ENCODE results near the gene CAV1. TPM values are rescaled to one million over a fixed set of nuclear protein-coding genes. Genes with fewer than 3 reads are reported as not detected.

The CAV1 gene
- total and polyA plus RNA-seq, 2 experiments from 2014 or later, result 16.0 to 21.1 TPM

DNA sequence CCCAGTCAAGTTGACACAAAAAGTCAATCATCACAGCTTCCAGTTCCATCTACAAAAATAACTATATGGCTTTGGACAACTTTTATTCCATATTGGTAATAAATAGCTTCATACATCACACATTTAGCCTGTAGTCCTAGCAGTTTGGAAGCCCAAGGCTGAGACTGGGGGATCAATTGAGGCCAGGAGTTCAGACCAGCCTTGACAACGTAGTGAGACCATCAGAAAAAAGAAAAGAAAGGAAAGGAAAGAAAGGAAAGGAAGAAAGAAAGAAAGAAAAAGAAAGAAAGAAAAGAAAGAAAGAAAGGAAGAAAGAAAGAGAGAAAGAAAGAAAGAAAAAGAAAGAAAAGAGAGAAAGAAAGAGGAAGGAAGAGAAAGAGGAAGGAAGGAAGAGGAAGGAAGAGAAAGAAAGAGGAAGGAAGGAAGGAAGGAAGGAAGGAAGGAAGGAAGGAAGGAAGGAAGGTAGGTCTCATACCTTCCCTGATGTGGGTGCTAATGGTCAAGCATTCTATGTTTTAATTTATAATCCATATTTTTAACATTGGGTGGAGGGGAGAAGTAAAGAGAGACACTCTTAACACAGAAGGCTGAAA lies 37.8 kb downstream of the CAV1 start:
- 0 out of 2 replicates have a peak, but pooled peaks cover 4% of the 10 kb centered on the region for H3K9me2 ChIP-seq (ENCODE audit: insufficient read depth)
- Mint-ChIP-seq H3K4me3 (no peak overlapping the region), H3K36me3 (ENCODE audit: low read depth) (no peaks in the 10 kb centered on the region), H3K27ac (no peak overlapping the region), H3K4me1 (peaks cover 2% of the 10 kb centered on the region; the same call in 2 of the 3 replicates), H3K27me3 (ENCODE audit: insufficient read depth, low read depth, poor library complexity) (no peaks in the 10 kb centered on the region), H3K9me3 (no peaks in the 10 kb centered on the region; the same call in 2 of the 3 replicates)
- no peaks in the 10 kb centered on the region for H3K36me3 ChIP-seq (ENCODE audit: insufficient read depth)
- no peak overlapping the region for H3K27ac ChIP-seq (ENCODE audit: low read depth)
- no peak overlapping the region for H2AFZ ChIP-seq
- H3F3A ChIP-seq (replicated peaks; ENCODE audit: low read depth), result no peaks in the 10 kb centered on the region
- TF ChIP-seq ZNF331 (CRISPR knock-in tag; IDR thresholded peaks at IDR 0.05; ENCODE audit: low read depth), result no peak
- no peak for TF ChIP-seq NANOG (IDR thresholded peaks at IDR 0.05; ENCODE audit: borderline replicate concordance)
- TF ChIP-seq, protein P1, sequence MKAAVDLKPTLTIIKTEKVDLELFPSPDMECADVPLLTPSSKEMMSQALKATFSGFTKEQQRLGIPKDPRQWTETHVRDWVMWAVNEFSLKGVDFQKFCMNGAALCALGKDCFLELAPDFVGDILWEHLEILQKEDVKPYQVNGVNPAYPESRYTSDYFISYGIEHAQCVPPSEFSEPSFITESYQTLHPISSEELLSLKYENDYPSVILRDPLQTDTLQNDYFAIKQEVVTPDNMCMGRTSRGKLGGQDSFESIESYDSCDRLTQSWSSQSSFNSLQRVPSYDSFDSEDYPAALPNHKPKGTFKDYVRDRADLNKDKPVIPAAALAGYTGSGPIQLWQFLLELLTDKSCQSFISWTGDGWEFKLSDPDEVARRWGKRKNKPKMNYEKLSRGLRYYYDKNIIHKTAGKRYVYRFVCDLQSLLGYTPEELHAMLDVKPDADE (IDR thresholded peaks at IDR 0.05), result no peak
- TF ChIP-seq, protein P2, sequence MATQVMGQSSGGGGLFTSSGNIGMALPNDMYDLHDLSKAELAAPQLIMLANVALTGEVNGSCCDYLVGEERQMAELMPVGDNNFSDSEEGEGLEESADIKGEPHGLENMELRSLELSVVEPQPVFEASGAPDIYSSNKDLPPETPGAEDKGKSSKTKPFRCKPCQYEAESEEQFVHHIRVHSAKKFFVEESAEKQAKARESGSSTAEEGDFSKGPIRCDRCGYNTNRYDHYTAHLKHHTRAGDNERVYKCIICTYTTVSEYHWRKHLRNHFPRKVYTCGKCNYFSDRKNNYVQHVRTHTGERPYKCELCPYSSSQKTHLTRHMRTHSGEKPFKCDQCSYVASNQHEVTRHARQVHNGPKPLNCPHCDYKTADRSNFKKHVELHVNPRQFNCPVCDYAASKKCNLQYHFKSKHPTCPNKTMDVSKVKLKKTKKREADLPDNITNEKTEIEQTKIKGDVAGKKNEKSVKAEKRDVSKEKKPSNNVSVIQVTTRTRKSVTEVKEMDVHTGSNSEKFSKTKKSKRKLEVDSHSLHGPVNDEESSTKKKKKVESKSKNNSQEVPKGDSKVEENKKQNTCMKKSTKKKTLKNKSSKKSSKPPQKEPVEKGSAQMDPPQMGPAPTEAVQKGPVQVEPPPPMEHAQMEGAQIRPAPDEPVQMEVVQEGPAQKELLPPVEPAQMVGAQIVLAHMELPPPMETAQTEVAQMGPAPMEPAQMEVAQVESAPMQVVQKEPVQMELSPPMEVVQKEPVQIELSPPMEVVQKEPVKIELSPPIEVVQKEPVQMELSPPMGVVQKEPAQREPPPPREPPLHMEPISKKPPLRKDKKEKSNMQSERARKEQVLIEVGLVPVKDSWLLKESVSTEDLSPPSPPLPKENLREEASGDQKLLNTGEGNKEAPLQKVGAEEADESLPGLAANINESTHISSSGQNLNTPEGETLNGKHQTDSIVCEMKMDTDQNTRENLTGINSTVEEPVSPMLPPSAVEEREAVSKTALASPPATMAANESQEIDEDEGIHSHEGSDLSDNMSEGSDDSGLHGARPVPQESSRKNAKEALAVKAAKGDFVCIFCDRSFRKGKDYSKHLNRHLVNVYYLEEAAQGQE (IDR thresholded peaks at IDR 0.05; ENCODE audit: unreplicated experiment), result no peak
- TF ChIP-seq JUNB (IDR thresholded peaks at IDR 0.05; ENCODE audit: unreplicated experiment), result no peak
- TF ChIP-seq ZNF114 (CRISPR knock-in tag; IDR thresholded peaks at IDR 0.05), result no peak
- no peak for TF ChIP-seq STAT1 (IDR thresholded peaks at IDR 0.05; ENCODE audit: unreplicated experiment)
- no peak for TF ChIP-seq EZH2 (IDR thresholded peaks at IDR 0.05; ENCODE audit: low read depth, unreplicated experiment)
- no peak for TF ChIP-seq POLR2AphosphoS5 (IDR thresholded peaks at IDR 0.05; ENCODE audit: low read depth)
- TF ChIP-seq, protein P3, sequence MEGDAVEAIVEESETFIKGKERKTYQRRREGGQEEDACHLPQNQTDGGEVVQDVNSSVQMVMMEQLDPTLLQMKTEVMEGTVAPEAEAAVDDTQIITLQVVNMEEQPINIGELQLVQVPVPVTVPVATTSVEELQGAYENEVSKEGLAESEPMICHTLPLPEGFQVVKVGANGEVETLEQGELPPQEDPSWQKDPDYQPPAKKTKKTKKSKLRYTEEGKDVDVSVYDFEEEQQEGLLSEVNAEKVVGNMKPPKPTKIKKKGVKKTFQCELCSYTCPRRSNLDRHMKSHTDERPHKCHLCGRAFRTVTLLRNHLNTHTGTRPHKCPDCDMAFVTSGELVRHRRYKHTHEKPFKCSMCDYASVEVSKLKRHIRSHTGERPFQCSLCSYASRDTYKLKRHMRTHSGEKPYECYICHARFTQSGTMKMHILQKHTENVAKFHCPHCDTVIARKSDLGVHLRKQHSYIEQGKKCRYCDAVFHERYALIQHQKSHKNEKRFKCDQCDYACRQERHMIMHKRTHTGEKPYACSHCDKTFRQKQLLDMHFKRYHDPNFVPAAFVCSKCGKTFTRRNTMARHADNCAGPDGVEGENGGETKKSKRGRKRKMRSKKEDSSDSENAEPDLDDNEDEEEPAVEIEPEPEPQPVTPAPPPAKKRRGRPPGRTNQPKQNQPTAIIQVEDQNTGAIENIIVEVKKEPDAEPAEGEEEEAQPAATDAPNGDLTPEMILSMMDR (conservative IDR thresholded peaks at IDR 0.05; ENCODE audit: low read depth in 2 of 2), result no peak
- TF ChIP-seq EZH2phosphoT487 (IDR thresholded peaks at IDR 0.05; ENCODE audit: unreplicated experiment), result no peak
- TF ChIP-seq CREB1 (CRISPR knock-in tag; IDR thresholded peaks at IDR 0.05; ENCODE audit: low read depth), result no peak
- TF ChIP-seq, protein P4, sequence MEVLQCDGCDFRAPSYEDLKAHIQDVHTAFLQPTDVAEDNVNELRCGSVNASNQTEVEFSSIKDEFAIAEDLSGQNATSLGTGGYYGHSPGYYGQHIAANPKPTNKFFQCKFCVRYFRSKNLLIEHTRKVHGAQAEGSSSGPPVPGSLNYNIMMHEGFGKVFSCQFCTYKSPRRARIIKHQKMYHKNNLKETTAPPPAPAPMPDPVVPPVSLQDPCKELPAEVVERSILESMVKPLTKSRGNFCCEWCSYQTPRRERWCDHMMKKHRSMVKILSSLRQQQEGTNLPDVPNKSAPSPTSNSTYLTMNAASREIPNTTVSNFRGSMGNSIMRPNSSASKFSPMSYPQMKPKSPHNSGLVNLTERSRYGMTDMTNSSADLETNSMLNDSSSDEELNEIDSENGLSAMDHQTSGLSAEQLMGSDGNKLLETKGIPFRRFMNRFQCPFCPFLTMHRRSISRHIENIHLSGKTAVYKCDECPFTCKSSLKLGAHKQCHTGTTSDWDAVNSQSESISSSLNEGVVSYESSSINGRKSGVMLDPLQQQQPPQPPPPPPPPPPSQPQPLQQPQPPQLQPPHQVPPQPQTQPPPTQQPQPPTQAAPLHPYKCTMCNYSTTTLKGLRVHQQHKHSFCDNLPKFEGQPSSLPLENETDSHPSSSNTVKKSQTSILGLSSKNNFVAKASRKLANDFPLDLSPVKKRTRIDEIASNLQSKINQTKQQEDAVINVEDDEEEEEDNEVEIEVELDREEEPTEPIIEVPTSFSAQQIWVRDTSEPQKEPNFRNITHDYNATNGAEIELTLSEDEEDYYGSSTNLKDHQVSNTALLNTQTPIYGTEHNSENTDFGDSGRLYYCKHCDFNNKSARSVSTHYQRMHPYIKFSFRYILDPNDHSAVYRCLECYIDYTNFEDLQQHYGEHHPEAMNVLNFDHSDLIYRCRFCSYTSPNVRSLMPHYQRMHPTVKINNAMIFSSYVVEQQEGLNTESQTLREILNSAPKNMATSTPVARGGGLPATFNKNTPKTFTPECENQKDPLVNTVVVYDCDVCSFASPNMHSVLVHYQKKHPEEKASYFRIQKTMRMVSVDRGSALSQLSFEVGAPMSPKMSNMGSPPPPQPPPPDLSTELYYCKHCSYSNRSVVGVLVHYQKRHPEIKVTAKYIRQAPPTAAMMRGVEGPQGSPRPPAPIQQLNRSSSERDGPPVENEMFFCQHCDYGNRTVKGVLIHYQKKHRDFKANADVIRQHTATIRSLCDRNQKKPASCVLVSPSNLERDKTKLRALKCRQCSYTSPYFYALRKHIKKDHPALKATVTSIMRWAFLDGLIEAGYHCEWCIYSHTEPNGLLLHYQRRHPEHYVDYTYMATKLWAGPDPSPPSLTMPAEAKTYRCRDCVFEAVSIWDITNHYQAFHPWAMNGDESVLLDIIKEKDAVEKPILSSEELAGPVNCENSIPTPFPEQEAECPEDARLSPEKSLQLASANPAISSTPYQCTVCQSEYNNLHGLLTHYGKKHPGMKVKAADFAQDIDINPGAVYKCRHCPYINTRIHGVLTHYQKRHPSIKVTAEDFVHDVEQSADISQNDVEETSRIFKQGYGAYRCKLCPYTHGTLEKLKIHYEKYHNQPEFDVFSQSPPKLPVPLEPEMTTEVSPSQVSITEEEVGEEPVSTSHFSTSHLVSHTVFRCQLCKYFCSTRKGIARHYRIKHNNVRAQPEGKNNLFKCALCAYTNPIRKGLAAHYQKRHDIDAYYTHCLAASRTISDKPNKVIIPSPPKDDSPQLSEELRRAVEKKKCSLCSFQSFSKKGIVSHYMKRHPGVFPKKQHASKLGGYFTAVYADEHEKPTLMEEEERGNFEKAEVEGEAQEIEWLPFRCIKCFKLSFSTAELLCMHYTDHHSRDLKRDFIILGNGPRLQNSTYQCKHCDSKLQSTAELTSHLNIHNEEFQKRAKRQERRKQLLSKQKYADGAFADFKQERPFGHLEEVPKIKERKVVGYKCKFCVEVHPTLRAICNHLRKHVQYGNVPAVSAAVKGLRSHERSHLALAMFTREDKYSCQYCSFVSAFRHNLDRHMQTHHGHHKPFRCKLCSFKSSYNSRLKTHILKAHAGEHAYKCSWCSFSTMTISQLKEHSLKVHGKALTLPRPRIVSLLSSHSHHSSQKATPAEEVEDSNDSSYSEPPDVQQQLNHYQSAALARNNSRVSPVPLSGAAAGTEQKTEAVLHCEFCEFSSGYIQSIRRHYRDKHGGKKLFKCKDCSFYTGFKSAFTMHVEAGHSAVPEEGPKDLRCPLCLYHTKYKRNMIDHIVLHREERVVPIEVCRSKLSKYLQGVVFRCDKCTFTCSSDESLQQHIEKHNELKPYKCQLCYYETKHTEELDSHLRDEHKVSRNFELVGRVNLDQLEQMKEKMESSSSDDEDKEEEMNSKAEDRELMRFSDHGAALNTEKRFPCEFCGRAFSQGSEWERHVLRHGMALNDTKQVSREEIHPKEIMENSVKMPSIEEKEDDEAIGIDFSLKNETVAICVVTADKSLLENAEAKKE (CRISPR knock-in tag; IDR thresholded peaks at IDR 0.05), result no peak
- no peaks in the 10 kb centered on the region for H3K27me3 ChIP-seq (ENCODE audit: insufficient read depth)
- 0 out of 2 replicates have a peak, but pooled peaks cover 5% of the 10 kb centered on the region for H3K4me1 ChIP-seq (ENCODE audit: insufficient read depth)
- H3K79me2 ChIP-seq (replicated peaks; ENCODE audit: insufficient read depth), result no peaks in the 10 kb centered on the region
- DNase-seq (ENCODE audit: low spot score), result no peak
- no peak for ATAC-seq
- no peak overlapping the region for H3K4me2 ChIP-seq
- no peak overlapping the region for H3K4me3 ChIP-seq
- no peaks in the 10 kb centered on the region for H4K20me1 ChIP-seq (replicated peaks; ENCODE audit: insufficient read depth)
